KMS-11 (cell line): ENCODE measurements around the gene BMPR1A.
A peak's percentile ranks its signal among the peaks of the same experiment; 100 is the strongest.
"Not testable (repeated sequence)": the region's sequence is repeated elsewhere in the genome, so short reads cannot be mapped to it uniquely, and the experiment has no call there.

Experiments
- H2AFZ ChIP-seq: fragments of 200-600 bp; sonication (generic); 2 replicates; pipeline ENCODE4 v1.6.1; 2016; ENCODE audit warnings: antibody characterized with exemption, mixed run types, low read depth
- H3K27ac ChIP-seq: fragments of 200-600 bp; sonication (generic); 2 replicates; pipeline ENCODE4 v1.6.1; 2016; ENCODE audit warnings: mild to moderate bottlenecking, mixed run types
- H3K27me3 ChIP-seq: fragments of 200-600 bp; sonication (generic); 2 replicates; pipeline ENCODE4 v1.6.1; 2017; ENCODE audit warnings: mild to moderate bottlenecking, low read depth, mixed run types, moderate library complexity; ENCODE audit not compliant: insufficient read depth
- H3K36me3 ChIP-seq: fragments of 200-600 bp; sonication (generic); 2 replicates; pipeline ENCODE4 v1.6.1; 2017; ENCODE audit warnings: mild to moderate bottlenecking, mixed run types; ENCODE audit not compliant: insufficient read depth
- H3K4me1 ChIP-seq: fragments of 200-600 bp; sonication (generic); 2 replicates; pipeline ENCODE4 v1.6.1; 2016; ENCODE audit warnings: mild to moderate bottlenecking, low read depth, mixed run types; ENCODE audit not compliant: poor library complexity, severe bottlenecking
- H3K4me2 ChIP-seq: fragments of 200-600 bp; sonication (generic); 2 replicates; pipeline ENCODE4 v1.7.0; 2016; ENCODE audit warnings: mild to moderate bottlenecking, mixed run types
- H3K4me3 ChIP-seq: fragments of 200-600 bp; sonication (generic); IDR thresholded peaks from 2 replicates; pipeline ENCODE4 v1.6.1; 2017; ENCODE audit warnings: low read depth, low read length, mixed read lengths; ENCODE audit not compliant: insufficient read depth
- H3K79me2 ChIP-seq: fragments of 200-600 bp; sonication (generic); 2 replicates; pipeline ENCODE4 v1.6.1; 2016; ENCODE audit warnings: low read depth, mixed run types; ENCODE audit not compliant: insufficient read depth
- H3K9ac ChIP-seq: fragments of 200-600 bp; sonication (generic); 2 replicates; pipeline ENCODE4 v1.6.1; 2016; ENCODE audit warnings: mild to moderate bottlenecking, mixed run types
- H4K20me1 ChIP-seq: fragments of 200-600 bp; sonication (generic); 2 replicates; pipeline ENCODE4 v1.6.1; 2016; ENCODE audit warnings: mild to moderate bottlenecking, mixed run types; ENCODE audit not compliant: insufficient read depth
- CTCF ChIP-seq: fragments of 200-600 bp; sonication (generic); conservative IDR thresholded peaks from 2 replicates; pipeline ENCODE4 v1.6.1; 2017; ENCODE audit warnings: low read depth, mild to moderate bottlenecking, antibody characterized with exemption, low read length, moderate library complexity, mixed read lengths

The BMPR1A gene

GRCh38 chr10:86937502-86938154 is 181.2 kb downstream of the BMPR1A start:
- no peaks in the 10 kb centered on the region for H3K4me1 ChIP-seq

GRCh38 chr10:86938260-86938659 is 181.8 kb downstream of the BMPR1A start:
- no peak overlapping the region for H3K4me2 ChIP-seq
- H3K79me2 ChIP-seq, result no peaks in the 10 kb centered on the region
- H2AFZ ChIP-seq, result no peak overlapping the region
- no peaks in the 10 kb centered on the region for H3K4me1 ChIP-seq
- H3K9ac ChIP-seq, result no peak overlapping the region
- H3K27ac ChIP-seq, result no peak overlapping the region
- no peak for TF ChIP-seq CTCF
- H3K36me3 ChIP-seq, result no peaks in the 10 kb centered on the region
- H3K27me3 ChIP-seq, result no peaks in the 10 kb centered on the region
- no peaks in the 10 kb centered on the region for H4K20me1 ChIP-seq
- H3K4me3 ChIP-seq, result no peak overlapping the region

More at GRCh38 chr10:86937502-86938154, 181.2 kb downstream of the BMPR1A start:
- no peak overlapping the region for H3K4me2 ChIP-seq
- no peaks in the 10 kb centered on the region for H3K79me2 ChIP-seq
- no peak overlapping the region for H3K9ac ChIP-seq
- H3K27ac ChIP-seq, result no peak overlapping the region
- no peaks in the 10 kb centered on the region for H3K36me3 ChIP-seq
- TF ChIP-seq CTCF, result no peak
- H3K4me3 ChIP-seq, result no peak overlapping the region
- no peak overlapping the region for H2AFZ ChIP-seq
- H4K20me1 ChIP-seq, result no peaks in the 10 kb centered on the region
- no peaks in the 10 kb centered on the region for H3K27me3 ChIP-seq

GRCh38 chr10:86940076-86940475 is 183.7 kb downstream of the BMPR1A start:
- peak overlapping the region; percentile 42; the same call in 1 of the 2 replicates for H3K4me2 ChIP-seq
- H3K4me1 ChIP-seq, H3K27ac ChIP-seq, H3K27me3 ChIP-seq, H3K79me2 ChIP-seq, H3K36me3 ChIP-seq, H3K4me3 ChIP-seq, H4K20me1 ChIP-seq, H3K9ac ChIP-seq: not testable (repeated sequence)
- H2AFZ ChIP-seq, result peak overlapping the region; percentile 66; the same call in 1 of the 2 replicates

GRCh38 chr10:86940677-86941076 is 184.3 kb downstream of the BMPR1A start:
- H3K9ac ChIP-seq, result no peak overlapping the region

More at GRCh38 chr10:86940677-86941076, 184.3 kb downstream of the BMPR1A start:
- no peaks in the 10 kb centered on the region for H3K36me3 ChIP-seq
- H3K4me3 ChIP-seq, result no peak overlapping the region
- H3K27ac ChIP-seq, result no peak overlapping the region
- H4K20me1 ChIP-seq, result no peaks in the 10 kb centered on the region
- no peak for TF ChIP-seq CTCF
- no peak overlapping the region for H3K4me2 ChIP-seq
- H2AFZ ChIP-seq, result no peak overlapping the region
- H3K79me2 ChIP-seq, result no peaks in the 10 kb centered on the region
- no peaks in the 10 kb centered on the region for H3K27me3 ChIP-seq
- no peaks in the 10 kb centered on the region for H3K4me1 ChIP-seq
